ENCODE data around the gene LRRC28. TPM values are rescaled to one million over a fixed set of nuclear protein-coding genes. Genes with fewer than 3 reads are reported as not detected.

The LRRC28 gene
- total RNA-seq, 4 donors from 2014 or later = 56.5 to 82.7 (median 64.2) TPM

DNA sequence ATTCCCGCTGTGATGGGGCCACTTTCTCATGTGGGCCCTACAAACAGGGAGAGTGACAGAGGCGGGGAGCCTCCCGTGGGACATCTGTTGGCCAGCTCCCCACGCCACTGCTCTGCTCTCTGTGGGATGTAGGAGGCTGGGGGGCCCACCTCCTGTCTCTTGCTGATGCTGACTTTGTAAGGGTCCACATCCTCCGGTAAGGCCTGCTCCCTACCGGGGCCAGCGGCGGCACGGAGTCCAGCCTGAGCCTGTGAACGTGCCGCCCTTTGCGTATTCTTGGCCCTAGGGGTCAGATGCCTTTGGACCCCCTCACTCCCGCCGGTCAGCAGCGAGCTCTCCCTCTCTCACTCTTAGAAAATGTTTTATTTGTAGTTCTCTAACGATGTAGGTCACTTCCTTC lies 153.2 kb downstream of the LRRC28 start:
- Histone ChIP-seq H3K27me3 (no peaks in the 10 kb centered on the region), H3K27ac (no peak overlapping the region), H3K36me3 (no peaks in the 10 kb centered on the region), H3K4me1 (peaks cover 12 to 30% (median 17%) of the 10 kb centered on the region in 4 donors), H3K9me3 (no peaks in the 10 kb centered on the region), H3K4me3 (no peak overlapping the region)
- no peak for TF ChIP-seq POLR2AphosphoS5 (IDR thresholded peaks at IDR 0.05)
- TF ChIP-seq EP300 (IDR thresholded peaks at IDR 0.05; ENCODE audit: low read depth) = no peak
- TF ChIP-seq, protein P1, sequence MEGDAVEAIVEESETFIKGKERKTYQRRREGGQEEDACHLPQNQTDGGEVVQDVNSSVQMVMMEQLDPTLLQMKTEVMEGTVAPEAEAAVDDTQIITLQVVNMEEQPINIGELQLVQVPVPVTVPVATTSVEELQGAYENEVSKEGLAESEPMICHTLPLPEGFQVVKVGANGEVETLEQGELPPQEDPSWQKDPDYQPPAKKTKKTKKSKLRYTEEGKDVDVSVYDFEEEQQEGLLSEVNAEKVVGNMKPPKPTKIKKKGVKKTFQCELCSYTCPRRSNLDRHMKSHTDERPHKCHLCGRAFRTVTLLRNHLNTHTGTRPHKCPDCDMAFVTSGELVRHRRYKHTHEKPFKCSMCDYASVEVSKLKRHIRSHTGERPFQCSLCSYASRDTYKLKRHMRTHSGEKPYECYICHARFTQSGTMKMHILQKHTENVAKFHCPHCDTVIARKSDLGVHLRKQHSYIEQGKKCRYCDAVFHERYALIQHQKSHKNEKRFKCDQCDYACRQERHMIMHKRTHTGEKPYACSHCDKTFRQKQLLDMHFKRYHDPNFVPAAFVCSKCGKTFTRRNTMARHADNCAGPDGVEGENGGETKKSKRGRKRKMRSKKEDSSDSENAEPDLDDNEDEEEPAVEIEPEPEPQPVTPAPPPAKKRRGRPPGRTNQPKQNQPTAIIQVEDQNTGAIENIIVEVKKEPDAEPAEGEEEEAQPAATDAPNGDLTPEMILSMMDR (IDR thresholded peaks at IDR 0.05) = no peak
- no peak for TF ChIP-seq POLR2A (IDR thresholded peaks at IDR 0.05)
- in situ Hi-C loops (cut with MboI; ENCODE audit: low pct_ligation_motif_present in 1 of 4, low pct_unique_long_range_greater_than_20kb in 1 of 4, low sequenced_read_pairs in 3 of 4) (loop anchor here in 1 of 4 donors (25.0 kb wide), 1 partner anchor 308 kb away; no protein-coding TSS in a partner anchor), intact Hi-C loops (cut with DNase I; ENCODE audit: low total_unique reads) (no loop called here)
- 80 to 88% methylated on average over 1 to 14 of the region's 16 CpGs for WGBS, 2 donors (ENCODE audit: low coverage in 1 of 2)
- no peak for DNase-seq

GRCh38 chr15:99406120-99406519 lies 154.8 kb downstream of the LRRC28 start:
- H3K4me1 ChIP-seq = peaks cover 12 to 31% (median 17%) of the 10 kb centered on the region in 4 donors
- H3K4me3 ChIP-seq = no peak overlapping the region
- no peak overlapping the region for H3K27ac ChIP-seq
- no peaks in the 10 kb centered on the region for H3K36me3 ChIP-seq
- in situ Hi-C loops (cut with MboI; ENCODE audit: low pct_ligation_motif_present in 1 of 4, low pct_unique_long_range_greater_than_20kb in 1 of 4, low sequenced_read_pairs in 3 of 4) (loop anchor here in 1 of 4 donors (25.0 kb wide), 1 partner anchor 306 kb away; no protein-coding TSS in a partner anchor), intact Hi-C loops (cut with DNase I; ENCODE audit: low total_unique reads) (no loop called here)
- WGBS, 2 donors (ENCODE audit: low coverage in 1 of 2) = 90 to 91% methylated on average over 8 to 12 of the region's 12 CpGs
- DNase-seq = no peak
- TF ChIP-seq EP300 (IDR thresholded peaks at IDR 0.05; ENCODE audit: low read depth) (no peak), POLR2AphosphoS5 (IDR thresholded peaks at IDR 0.05) (no peak), POLR2A (IDR thresholded peaks at IDR 0.05) (no peak)
- TF ChIP-seq, protein P1 (IDR thresholded peaks at IDR 0.05) = no peak
- no peaks in the 10 kb centered on the region for H3K9me3 ChIP-seq
- H3K27me3 ChIP-seq = no peaks in the 10 kb centered on the region

DNA sequence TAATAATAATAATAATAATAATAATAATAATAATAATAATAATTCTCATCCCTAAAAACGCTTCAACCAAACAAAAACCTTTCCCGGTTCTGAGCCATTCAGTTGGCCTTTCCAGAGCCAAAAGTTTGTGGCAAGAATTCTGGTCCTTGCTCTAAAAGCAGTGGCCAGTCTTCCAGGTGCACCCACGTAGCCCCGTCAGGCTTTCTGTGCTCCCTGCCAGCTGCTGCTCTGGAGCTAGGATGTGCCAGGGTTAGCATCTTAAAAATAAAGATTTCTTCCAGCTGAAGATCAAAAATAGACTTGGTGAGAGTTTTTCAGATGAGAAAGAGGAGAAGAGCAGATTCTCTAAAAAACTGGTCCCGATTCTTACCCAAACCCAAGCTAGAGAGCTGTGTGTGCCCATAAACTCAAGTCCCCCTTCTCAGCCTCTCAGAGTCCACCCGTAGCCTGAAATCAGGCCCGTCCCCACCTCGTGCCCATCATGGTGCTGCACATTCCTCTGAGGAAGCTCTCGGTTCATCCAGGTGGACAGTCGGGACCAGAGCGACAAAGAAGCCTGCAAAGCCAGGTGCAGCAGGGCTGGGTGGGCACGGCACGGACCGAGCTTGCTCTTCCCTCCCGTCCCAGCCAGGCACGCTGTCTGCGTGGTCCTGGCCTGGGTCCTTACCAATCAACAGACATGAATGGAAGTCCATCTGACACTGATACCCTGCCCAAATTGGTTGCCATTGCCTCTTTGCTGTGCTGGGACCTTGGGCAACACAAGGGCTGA lies 155.6 kb downstream of the LRRC28 start:
- Histone ChIP-seq H3K4me1 (peaks cover 12 to 24% (median 17%) of the 10 kb centered on the region in 4 donors), H3K36me3 (no peaks in the 10 kb centered on the region), H3K27me3 (no peaks in the 10 kb centered on the region), H3K9me3 (no peaks in the 10 kb centered on the region), H3K27ac (no peak overlapping the region), H3K4me3 (no peak overlapping the region)
- 93 to 95% methylated on average over 4 to 17 of the region's 17 CpGs for WGBS, 2 donors (ENCODE audit: low coverage in 1 of 2)
- TF ChIP-seq EP300 (IDR thresholded peaks at IDR 0.05; ENCODE audit: low read depth) = no peak
- no peak for TF ChIP-seq POLR2A (IDR thresholded peaks at IDR 0.05)
- TF ChIP-seq, protein P1 (IDR thresholded peaks at IDR 0.05) = no peak
- TF ChIP-seq POLR2AphosphoS5 (IDR thresholded peaks at IDR 0.05) = no peak
- intact Hi-C loops (cut with DNase I; ENCODE audit: low total_unique reads) (no loop called here), in situ Hi-C loops (cut with MboI; ENCODE audit: low pct_ligation_motif_present in 1 of 4, low pct_unique_long_range_greater_than_20kb in 1 of 4, low sequenced_read_pairs in 3 of 4) (loop anchor here in 1 of 4 donors (25.0 kb wide), 1 partner anchor 305 kb away; no protein-coding TSS in a partner anchor)
- DNase-seq = no peak

GRCh38 chr15:99407716-99408115 lies 156.4 kb downstream of the LRRC28 start:
- H3K9me3 ChIP-seq = no peaks in the 10 kb centered on the region
- in situ Hi-C loops (cut with MboI; ENCODE audit: low pct_ligation_motif_present in 1 of 4, low pct_unique_long_range_greater_than_20kb in 1 of 4, low sequenced_read_pairs in 3 of 4) = loop anchor here in 1 of 4 donors (25.0 kb wide), 1 partner anchor 305 kb away; no protein-coding TSS in a partner anchor
- 84% methylated on average over 5 of the region's 5 CpGs; no CpG with 5 or more reads in 1 of the 2 donors for WGBS, 2 donors (ENCODE audit: low coverage in 1 of 2)
- no peaks in the 10 kb centered on the region for H3K27me3 ChIP-seq
- TF ChIP-seq POLR2AphosphoS5 (IDR thresholded peaks at IDR 0.05) = no peak
- no peak for TF ChIP-seq EP300 (IDR thresholded peaks at IDR 0.05; ENCODE audit: low read depth)
- TF ChIP-seq, protein P1 (IDR thresholded peaks at IDR 0.05) = no peak
- no peaks in the 10 kb centered on the region for H3K36me3 ChIP-seq
- intact Hi-C loops (cut with DNase I; ENCODE audit: low total_unique reads) = no loop called here
- peaks cover 12 to 19% (median 16%) of the 10 kb centered on the region in 4 donors for H3K4me1 ChIP-seq
- peak overlapping the region in 2 of 4 donors; percentile 40 to 68 for H3K27ac ChIP-seq
- H3K4me3 ChIP-seq = no peak overlapping the region
- no peak for DNase-seq
